Common myeloid progenitor, CD34-positive (primary cell): ENCODE data around the gene SGMS1.

Experiments
- CTCF ChIA-PET: fragments of 350-600 bp; sonication (Branson Sonifier 250); formaldehyde crosslinking; loops from one replicate; lab custom pipeline; 2021; ENCODE audit warnings: antibody characterized with exemption; lab: Charles Lee
- POLR2A ChIA-PET: fragments of 350-600 bp; sonication (Branson Sonifier 250); formaldehyde crosslinking; loops from one replicate; lab custom pipeline; 2021; ENCODE audit warnings: antibody characterized with exemption; lab: Charles Lee
- DNase-seq, 3 donors: peaks; one replicate each; pipeline versions ENCODE4 v3.0.0 to v3.0.0-alpha.2; 2013
- H3K27ac ChIP-seq, 2 experiments: 1 replicate in 1 of 2; 2 replicates in 1 of 2; pipeline ENCODE4 v1.7.0; 2013; ENCODE audit warnings: inconsistent platforms in 2 of 2, low read length in 2 of 2, mild to moderate bottlenecking in 2 of 2, low read depth in 1 of 2, moderate library complexity in 1 of 2; ENCODE audit not compliant: severe bottlenecking in 2 of 2, insufficient read depth in 1 of 2, poor library complexity in 1 of 2
- H3K27me3 ChIP-seq, 5 experiments: replicated peaks in 2 of 5; 1 replicate in 3 of 5; 2 replicates in 2 of 5; pipeline versions ENCODE4 v1.6.1 to v1.7.0; 2013; ENCODE audit warnings: low read length in 4 of 5, mild to moderate bottlenecking in 2 of 5, moderate library complexity in 2 of 5, inconsistent platforms in 1 of 5; ENCODE audit not compliant: insufficient read depth in 5 of 5, control insufficient read depth in 4 of 5
- H3K36me3 ChIP-seq, 4 experiments: 1 replicate in 2 of 4; 2 replicates in 2 of 4; pipeline versions ENCODE4 v1.6.1 to v1.7.0; 2013; ENCODE audit warnings: low read length in 3 of 4, control low read depth in 1 of 4, mild to moderate bottlenecking in 1 of 4; ENCODE audit not compliant: control insufficient read depth in 4 of 4, insufficient read depth in 4 of 4
- H3K4me1 ChIP-seq, 4 experiments: 1 replicate in 3 of 4; 2 replicates in 1 of 4; pipeline versions ENCODE4 v1.6.1 to v1.7.1; 2013; ENCODE audit warnings: low read length in 3 of 4, mild to moderate bottlenecking in 3 of 4, control low read depth in 1 of 4, inconsistent platforms in 1 of 4, moderate library complexity in 1 of 4; ENCODE audit not compliant: control insufficient read depth in 4 of 4, insufficient read depth in 4 of 4; ENCODE audit errors: control extremely low read depth in 1 of 4
- H3K4me3 ChIP-seq, 7 experiments: 1 replicate in 4 of 7; 2 replicates in 3 of 7; pipeline versions ENCODE4 v1.5.1 to v1.7.0; 2013; ENCODE audit warnings: mild to moderate bottlenecking in 7 of 7, low read length in 6 of 7, moderate library complexity in 6 of 7, inconsistent platforms in 2 of 7, low read depth in 2 of 7, control low read depth in 1 of 7; ENCODE audit not compliant: insufficient read depth in 4 of 7, control insufficient read depth in 1 of 7; ENCODE audit errors: extremely low read depth in 1 of 7
- H3K9me3 ChIP-seq, 5 experiments: 1 replicate in 4 of 5; 2 replicates in 1 of 5; pipeline versions ENCODE4 v1.6.1 to v1.7.1; 2013; ENCODE audit warnings: low read length in 4 of 5, mild to moderate bottlenecking in 2 of 5, inconsistent platforms in 1 of 5, low read depth in 1 of 5, moderate library complexity in 1 of 5; ENCODE audit not compliant: control insufficient read depth in 4 of 5, insufficient read depth in 2 of 5; ENCODE audit errors: control extremely low read depth in 1 of 5
- WGBS: methylation state at CpG from one replicate; pipeline ENCODE4 v1.1.5; 2013; ENCODE audit not compliant: insufficient coverage; 5-methylcytosine and 5-hydroxymethylcytosine counted together

SGMS1 gene

GRCh38 chr10:50467209-50467608, 156.5 kb downstream of the SGMS1 start:
- no peak for DNase-seq
- CTCF ChIA-PET = no interaction called here
- POLR2A ChIA-PET = no interaction called here
- Histone ChIP-seq H3K27ac (no peak overlapping the region), H3K27me3 (no peaks in the 10 kb centered on the region), H3K36me3 (peaks cover 0 to 3% (median under 1%) of the 10 kb centered on the region in 4 experiments), H3K4me1 (peaks cover 4 to 42% (median 13%) of the 10 kb centered on the region in 4 experiments), H3K9me3 (no peaks in the 10 kb centered on the region), H3K4me3 (no peak overlapping the region)
- no CpG with 5 or more reads among the region's 1 CpG for WGBS

- no peak overlapping the region for H3K4me3 ChIP-seq
- peaks cover 2 to 12% (median 10%) of the 10 kb centered on the region in 4 experiments for H3K36me3 ChIP-seq
- H3K4me1 ChIP-seq = peaks cover 0 to 18% (median 2%) of the 10 kb centered on the region in 4 experiments
- no peak overlapping the region for H3K27ac ChIP-seq
- DNase-seq = peak in 2 of 3 donors; percentile 38 to 40
- no peaks in the 10 kb centered on the region for H3K27me3 ChIP-seq
- POLR2A ChIA-PET = no interaction called here
- no peaks in the 10 kb centered on the region for H3K9me3 ChIP-seq
- CTCF ChIA-PET = no interaction called here
- no CpG with 5 or more reads among the region's 1 CpG for WGBS
These were observed 159.7 kb downstream of the SGMS1 start for GRCh38 chr10:50464004-50464409.

GRCh38 chr10:50461834-50462233, 161.9 kb downstream of the SGMS1 start:
- no peak overlapping the region for H3K4me3 ChIP-seq
- H3K27ac ChIP-seq = no peak overlapping the region

GRCh38 chr10:50461123-50461522, 162.6 kb downstream of the SGMS1 start:
- H3K36me3 ChIP-seq = peaks cover 2 to 14% (median 10%) of the 10 kb centered on the region in 4 experiments
- H3K9me3 ChIP-seq = no peaks in the 10 kb centered on the region
- no peaks in the 10 kb centered on the region for H3K27me3 ChIP-seq
- WGBS = no CpG with 5 or more reads among the region's 1 CpG
- DNase-seq = no peak
- no peak overlapping the region for H3K4me3 ChIP-seq
- POLR2A ChIA-PET = interaction anchor here (0.6 kb wide), 1 partner anchor 352 kb away, joined by 3 read pairs; no protein-coding TSS in a partner anchor
- CTCF ChIA-PET = interaction anchor here (1.4 kb wide), 1 partner anchor 11 kb away, joined by 3 read pairs; no protein-coding TSS in a partner anchor
- no peak overlapping the region for H3K27ac ChIP-seq
- H3K4me1 ChIP-seq = peaks cover 0 to 11% (median 2%) of the 10 kb centered on the region in 4 experiments

More at GRCh38 chr10:50461834-50462233, 161.9 kb downstream of the SGMS1 start:
- ChIA-PET POLR2A (no interaction called here), CTCF (interaction anchor here (1.4 kb wide), 1 partner anchor 11 kb away, joined by 3 read pairs; no protein-coding TSS in a partner anchor)
- H3K9me3 ChIP-seq = no peaks in the 10 kb centered on the region
- H3K36me3 ChIP-seq = peaks cover 2 to 14% (median 10%) of the 10 kb centered on the region in 4 experiments
- peaks cover 0 to 11% (median 2%) of the 10 kb centered on the region in 4 experiments for H3K4me1 ChIP-seq
- no peaks in the 10 kb centered on the region for H3K27me3 ChIP-seq
- DNase-seq = no peak
- no CpG with 5 or more reads among the region's 3 CpGs for WGBS

- POLR2A ChIA-PET = no interaction called here
- H3K36me3 ChIP-seq = peaks cover 0 to 14% (median 8%) of the 10 kb centered on the region in 4 experiments
- peaks cover 0 to 28% (median under 1%) of the 10 kb centered on the region in 4 experiments for H3K4me1 ChIP-seq
- no peak for DNase-seq
- no peaks in the 10 kb centered on the region for H3K9me3 ChIP-seq
- no peak overlapping the region for H3K4me3 ChIP-seq
- H3K27me3 ChIP-seq = no peaks in the 10 kb centered on the region
- 100% methylated on average over 1 of the region's 2 CpGs for WGBS
- H3K27ac ChIP-seq = no peak overlapping the region
- CTCF ChIA-PET = interaction anchor here (1.4 kb wide), 1 partner anchor 18 kb away, joined by 3 read pairs; no protein-coding TSS in a partner anchor
These were observed 167.0 kb downstream of the SGMS1 start for GRCh38 chr10:50456719-50457118.

- ChIA-PET POLR2A (no interaction called here), CTCF (interaction anchor here (1.7 kb wide), 1 partner anchor 30 kb away, joined by 4 read pairs; no protein-coding TSS in a partner anchor)
- H3K27me3 ChIP-seq = no peaks in the 10 kb centered on the region
These were observed 169.8 kb downstream of the SGMS1 start for GRCh38 chr10:50453940-50454339.

GRCh38 chr10:50452603-50453002, 171.2 kb downstream of the SGMS1 start:
- peak in 2 of 3 donors; percentile 57 to 63 for DNase-seq
- CTCF ChIA-PET = no interaction called here

More at GRCh38 chr10:50453940-50454339, 169.8 kb downstream of the SGMS1 start:
- H3K4me3 ChIP-seq = no peak overlapping the region
- no peaks in the 10 kb centered on the region for H3K9me3 ChIP-seq
- DNase-seq = no peak
- peaks cover 0 to 2% (median 0%) of the 10 kb centered on the region in 4 experiments for H3K36me3 ChIP-seq
- 100% methylated on average over 1 of the region's 1 CpG for WGBS
- peaks cover 0 to 28% (median under 1%) of the 10 kb centered on the region in 4 experiments for H3K4me1 ChIP-seq
- no peak overlapping the region for H3K27ac ChIP-seq

More at GRCh38 chr10:50452603-50453002, 171.2 kb downstream of the SGMS1 start:
- H3K27ac ChIP-seq = peak overlapping the region in 1 of 2 experiments; percentile 16
- WGBS = no CpG with 5 or more reads among the region's 2 CpGs
- H3K27me3 ChIP-seq = no peaks in the 10 kb centered on the region
- no peaks in the 10 kb centered on the region for H3K36me3 ChIP-seq
- H3K4me3 ChIP-seq = no peak overlapping the region
- POLR2A ChIA-PET = no interaction called here
- no peaks in the 10 kb centered on the region for H3K9me3 ChIP-seq
- H3K4me1 ChIP-seq = peaks cover 0 to 30% (median under 1%) of the 10 kb centered on the region in 4 experiments
